ENCODE data around the gene TFPI.

GRCh38 chr2:187566266-187566665 is 12.0 kb upstream of the TFPI start:
- TF ChIP-seq CTCF (IDR thresholded peaks at IDR 0.05) (no peak), POLR2A (IDR thresholded peaks at IDR 0.05) (no peak)

Measured in heart left ventricle (tissue), 13 donors.